Naive thymus-derived CD4-positive, alpha-beta T cell (primary cell): Measurements from ENCODE around the gene TCOF1. TPM values are rescaled to one million over a fixed set of nuclear protein-coding genes. Genes with fewer than 3 reads are reported as not detected.

Source experiments
- ATAC-seq: fragments of 150-1000 bp; cut with Tn5 transposase; 2 replicates; pipeline ENCODE4 v1.10.0; 2021; ENCODE audit warnings: mild to moderate bottlenecking, moderate library complexity
- CTCF ChIA-PET: fragments of 350-600 bp; sonication (Branson Sonifier 250); formaldehyde crosslinking; loops from one replicate; lab custom pipeline; 2021; ENCODE audit warnings: antibody characterized with exemption; lab: Charles Lee
- POLR2A ChIA-PET: fragments of 350-600 bp; sonication (Branson Sonifier 250); formaldehyde crosslinking; loops from one replicate; lab custom pipeline; 2021; ENCODE audit warnings: antibody characterized with exemption, inconsistent platforms; lab: Charles Lee
- DNase-seq, 9 donors: peaks; one replicate each; pipeline versions ENCODE4 v3.0.0 to v3.0.0-alpha.2; 2020 to 2022; ENCODE audit warnings: mixed read lengths in 1 of 9
- H3K27ac ChIP-seq: one replicate; pipeline ENCODE4 v1.7.0; 2013; ENCODE audit warnings: mild to moderate bottlenecking, low read depth, low read length, moderate library complexity
- H3K27me3 ChIP-seq, 2 donors: one replicate each; pipeline ENCODE4 v1.7.0; 2013; ENCODE audit warnings: low read length in 2 of 2, mild to moderate bottlenecking in 2 of 2, moderate library complexity in 2 of 2; ENCODE audit not compliant: control insufficient read depth in 2 of 2, insufficient read depth in 2 of 2
- H3K36me3 ChIP-seq, 3 experiments: 1 replicate in 2 of 3; 2 replicates in 1 of 3; pipeline ENCODE4 v1.7.0; 2013; ENCODE audit warnings: low read length in 3 of 3, mild to moderate bottlenecking in 3 of 3, moderate library complexity in 1 of 3; ENCODE audit not compliant: insufficient read depth in 3 of 3, control insufficient read depth in 2 of 3
- H3K4me1 ChIP-seq, 2 donors: one replicate each; pipeline ENCODE4 v1.7.0; 2013; ENCODE audit warnings: low read length in 2 of 2, mild to moderate bottlenecking in 2 of 2, moderate library complexity in 1 of 2; ENCODE audit not compliant: control insufficient read depth in 2 of 2, insufficient read depth in 2 of 2
- H3K4me3 ChIP-seq: 2 replicates; pipeline ENCODE4 v1.7.0; 2013; ENCODE audit warnings: mild to moderate bottlenecking, low read length
- H3K9me3 ChIP-seq, 3 experiments: 1 replicate in 2 of 3; 2 replicates in 1 of 3; pipeline ENCODE4 v1.7.0; 2013; ENCODE audit warnings: low read length in 3 of 3; ENCODE audit not compliant: control insufficient read depth in 2 of 3
- H3K27ac Mint-ChIP-seq, 9 donors: one replicate each; pipeline ENCODE4 v1.8.0; 2020 to 2022; ENCODE audit warnings: mixed read lengths in 9 of 9, mild to moderate bottlenecking in 8 of 9, moderate library complexity in 5 of 9, inconsistent platforms in 2 of 9
- H3K27me3 Mint-ChIP-seq, 5 donors: one replicate each; pipeline ENCODE4 v1.8.0; 2021 to 2022; ENCODE audit warnings: mixed read lengths in 5 of 5, mild to moderate bottlenecking in 1 of 5
- H3K36me3 Mint-ChIP-seq, 5 donors: one replicate each; pipeline ENCODE4 v1.8.0; 2020 to 2022; ENCODE audit warnings: mixed read lengths in 5 of 5, mild to moderate bottlenecking in 3 of 5, inconsistent platforms in 1 of 5
- H3K4me1 Mint-ChIP-seq, 7 donors: one replicate each; pipeline ENCODE4 v1.8.0; 2020 to 2022; ENCODE audit warnings: mixed read lengths in 7 of 7, mild to moderate bottlenecking in 3 of 7, inconsistent platforms in 1 of 7
- H3K4me3 Mint-ChIP-seq, 10 donors: one replicate each; pipeline ENCODE4 v1.8.0; 2020 to 2022; ENCODE audit warnings: mild to moderate bottlenecking in 10 of 10, mixed read lengths in 10 of 10, moderate library complexity in 6 of 10, inconsistent platforms in 2 of 10
- H3K9me3 Mint-ChIP-seq, 11 donors: one replicate each; pipeline ENCODE4 v1.8.0; 2020 to 2022; ENCODE audit warnings: mixed read lengths in 11 of 11, mild to moderate bottlenecking in 4 of 11, inconsistent platforms in 1 of 11, moderate library complexity in 1 of 11
- intact Hi-C, 2 donors: fragments of 100-400 bp; cut with micrococcal nuclease; formaldehyde crosslinking; loops; one replicate each; pipeline ENCODE4 v1.15.1; 2023
- polyA plus RNA-seq, 2 donors: library from polyadenylated mRNA; unstranded; fragments of 300-500 nt; fragmentation: Illumina TruSeq; gene quantifications; one replicate each; pipeline ENCODE4 v1.2.3, GENCODE V29; 2021
- total RNA-seq, 6 experiments: library from RNA in 5 of 6; stranded (reverse) in 5 of 6; gene quantifications; 1 replicate in 5 of 6; 2 replicates in 1 of 6; pipeline ENCODE4 v1.2.3 and lab custom pipeline; 2021 to 2026

The TCOF1 gene
- total and polyA plus RNA-seq, 7 experiments from 2014 or later = 3.9 to 60.0 (median 50.3) TPM

DNA sequence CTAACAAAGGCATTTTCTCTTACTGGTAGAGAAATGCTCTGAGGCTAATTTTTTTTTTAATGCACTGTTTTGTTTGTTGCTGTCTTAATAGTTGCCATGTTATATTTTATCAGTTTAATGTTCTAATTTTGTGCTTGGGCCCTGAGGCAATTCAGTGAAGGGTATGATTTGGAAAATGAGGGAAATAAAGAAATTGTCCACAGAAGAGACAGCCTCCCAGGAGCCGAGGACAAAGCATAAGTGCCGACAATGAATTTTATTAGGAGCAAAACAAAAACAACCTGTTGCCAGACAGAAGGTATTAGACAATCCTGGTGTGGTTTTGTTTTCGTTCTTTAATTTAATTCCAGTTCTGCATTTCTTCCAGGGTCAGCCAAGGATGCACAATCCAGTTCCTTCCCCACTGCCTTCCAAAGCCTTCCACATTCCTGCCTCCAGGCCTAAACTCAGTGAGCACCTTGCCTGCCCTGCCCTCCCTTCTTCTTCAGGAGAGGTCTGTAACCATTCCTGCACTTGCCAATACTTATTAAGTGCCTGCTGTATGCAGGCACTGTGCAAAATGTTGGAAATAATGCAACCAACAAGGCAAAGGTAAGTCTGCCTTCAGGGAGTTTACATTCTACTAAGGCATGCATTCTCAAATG lies 4.3 kb upstream of the TCOF1 start:
- Histone ChIP-seq H3K27ac (no peak overlapping the region), H3K4me1 (peaks cover 9 to 15% of the 10 kb centered on the region in 2 donors), H3K4me3 (no peak overlapping the region), H3K36me3 (no peaks in the 10 kb centered on the region), H3K27me3 (no peaks in the 10 kb centered on the region), H3K9me3 (no peaks in the 10 kb centered on the region)
- intact Hi-C loops = loop anchor here in 1 of 2 donors (5.0 to 10.0 kb wide), 2 partner anchors 136 to 1422 kb away; partner anchors contain the start of gene G3BP1
- ATAC-seq (no peak), DNase-seq (no peak)
- ChIA-PET POLR2A (no interaction called here), CTCF (no interaction called here)
- Mint-ChIP-seq H3K36me3 (no peaks in the 10 kb centered on the region), H3K9me3 (no peaks in the 10 kb centered on the region), H3K27ac (no peak overlapping the region), H3K27me3 (peaks cover 0 to 5% (median 0%) of the 10 kb centered on the region in 5 donors), H3K4me1 (peaks cover 15 to 32% (median 23%) of the 10 kb centered on the region in 7 donors), H3K4me3 (no peak overlapping the region)

DNA sequence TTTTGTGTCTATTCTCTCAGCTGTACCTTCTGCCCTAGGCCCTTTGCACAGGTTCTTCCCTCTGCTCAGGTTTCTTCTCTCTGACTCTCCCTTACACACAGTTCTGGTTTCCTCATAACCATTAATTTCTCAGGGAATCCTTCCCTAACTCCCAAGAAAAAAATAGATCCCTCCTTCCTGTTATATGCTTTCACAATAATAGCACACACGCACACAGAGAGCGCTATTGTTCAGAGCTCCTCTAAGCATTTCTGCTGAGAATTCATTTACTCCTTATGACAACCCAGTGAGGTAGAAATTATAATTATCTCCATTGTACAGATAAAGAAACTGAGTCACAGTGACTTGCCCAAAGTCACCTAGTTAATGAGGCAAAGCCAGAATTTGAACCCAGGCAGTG lies 1.7 kb upstream of the TCOF1 start:
- Mint-ChIP-seq H3K27ac (peak overlapping the region in 1 of 9 donors; percentile 63), H3K27me3 (peaks cover 0 to 5% (median 0%) of the 10 kb centered on the region in 5 donors), H3K36me3 (peaks cover 0 to 9% (median 7%) of the 10 kb centered on the region in 5 donors), H3K4me1 (peaks cover 32 to 47% (median 40%) of the 10 kb centered on the region in 7 donors), H3K4me3 (no peak overlapping the region), H3K9me3 (no peaks in the 10 kb centered on the region)
- ChIA-PET POLR2A (interaction anchor here (0.8 to 1.0 kb wide), 2 partner anchors 55 to 57 kb away, joined by 3 to 4 read pairs; partner anchors contain the start of gene CD74), CTCF (interaction anchor here (1.1 kb wide), 1 partner anchor 344 kb away, joined by 3 read pairs; no protein-coding TSS in a partner anchor)
- Histone ChIP-seq H3K4me1 (peaks cover 24 to 27% of the 10 kb centered on the region in 2 donors), H3K4me3 (no peak overlapping the region), H3K27ac (no peak overlapping the region), H3K36me3 (peaks cover 0 to 5% (median 0%) of the 10 kb centered on the region in 3 experiments), H3K9me3 (no peaks in the 10 kb centered on the region), H3K27me3 (no peaks in the 10 kb centered on the region)
- intact Hi-C loops = loop anchor here (2.0 to 10.0 kb wide), 9 partner anchors 393 to 1973 kb away; partner anchors contain the start of genes ATOX1 (in 1 of the 2), CSNK1A1 (in 1 of the 2), FBXO38 (in 1 of the 2) and G3BP1 (in 1 of the 2)
- DNase-seq (no peak), ATAC-seq (no peak)

DNA sequence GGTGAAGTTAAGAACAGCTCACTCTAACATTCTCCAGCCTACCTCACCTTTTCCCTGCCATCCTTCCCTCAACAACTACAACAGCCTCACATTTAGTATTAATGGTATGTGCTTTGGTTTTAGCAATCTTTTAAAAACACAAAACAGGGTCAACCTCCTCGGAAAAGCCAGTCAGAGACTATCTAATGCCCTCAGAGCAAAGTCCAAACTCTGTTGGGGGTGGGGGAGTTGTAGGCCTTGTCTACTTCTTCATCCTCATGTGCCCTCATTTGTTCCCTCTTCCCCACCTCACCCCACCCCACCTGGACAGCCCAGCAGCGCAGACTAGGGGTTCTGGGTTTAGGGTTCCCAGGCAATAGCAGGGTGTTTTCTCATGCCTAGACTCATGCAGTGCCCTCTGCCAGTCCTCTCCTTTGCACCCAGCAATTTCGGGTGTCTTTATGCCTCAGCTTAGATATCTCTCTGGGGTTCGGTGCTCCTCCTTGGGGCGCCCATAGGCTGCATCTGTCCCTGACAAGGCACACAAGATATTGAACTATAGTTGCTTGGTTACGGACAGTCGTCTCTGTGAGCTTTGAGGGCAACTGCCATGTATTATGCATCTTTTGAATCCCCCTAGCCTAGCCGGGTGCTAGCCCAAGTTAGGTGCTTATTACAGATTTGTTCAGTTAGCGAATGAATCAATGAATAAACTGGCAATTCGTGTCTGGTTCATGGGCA lies 762 bp upstream of the TCOF1 start:
- peak overlapping the region; percentile 62 for H3K4me3 ChIP-seq
- no peaks in the 10 kb centered on the region for H3K9me3 ChIP-seq
- ChIA-PET CTCF (interaction anchor here (0.8 to 1.1 kb wide), 2 partner anchors 13 to 343 kb away, joined by 3 read pairs; no protein-coding TSS in a partner anchor), POLR2A (interaction anchor here (1.0 to 1.8 kb wide), 2 partner anchors 56 to 93 kb away, joined by 4 to 7 read pairs; partner anchors contain the start of genes CD74 and RPS14)
- Mint-ChIP-seq H3K4me3 (peak overlapping the region; percentile 85 to 95 (median 91)), H3K4me1 (peaks cover 30 to 48% (median 40%) of the 10 kb centered on the region in 7 donors), H3K9me3 (no peaks in the 10 kb centered on the region), H3K27me3 (peaks cover 0 to 5% (median 0%) of the 10 kb centered on the region in 5 donors), H3K27ac (peak overlapping the region; percentile 81 to 97 (median 96)), H3K36me3 (peaks cover 5 to 13% (median 11%) of the 10 kb centered on the region in 5 donors)
- no peaks in the 10 kb centered on the region for H3K27me3 ChIP-seq
- intact Hi-C loops = loop anchor here (1.0 to 10.0 kb wide), 23 partner anchors 54 to 1974 kb away; partner anchors contain the start of genes CSNK1A1 (in 2 of the 2), G3BP1 (in 2 of the 2), HMGXB3 (in 2 of the 2) and RBM22 (in 2 of the 2)
- peaks cover 23 to 24% of the 10 kb centered on the region in 2 donors for H3K4me1 ChIP-seq
- DNase-seq (no peak), ATAC-seq (no peak)
- peaks cover 0 to 13% (median 4%) of the 10 kb centered on the region in 3 experiments for H3K36me3 ChIP-seq
- peak overlapping the region; percentile 81 for H3K27ac ChIP-seq

DNA sequence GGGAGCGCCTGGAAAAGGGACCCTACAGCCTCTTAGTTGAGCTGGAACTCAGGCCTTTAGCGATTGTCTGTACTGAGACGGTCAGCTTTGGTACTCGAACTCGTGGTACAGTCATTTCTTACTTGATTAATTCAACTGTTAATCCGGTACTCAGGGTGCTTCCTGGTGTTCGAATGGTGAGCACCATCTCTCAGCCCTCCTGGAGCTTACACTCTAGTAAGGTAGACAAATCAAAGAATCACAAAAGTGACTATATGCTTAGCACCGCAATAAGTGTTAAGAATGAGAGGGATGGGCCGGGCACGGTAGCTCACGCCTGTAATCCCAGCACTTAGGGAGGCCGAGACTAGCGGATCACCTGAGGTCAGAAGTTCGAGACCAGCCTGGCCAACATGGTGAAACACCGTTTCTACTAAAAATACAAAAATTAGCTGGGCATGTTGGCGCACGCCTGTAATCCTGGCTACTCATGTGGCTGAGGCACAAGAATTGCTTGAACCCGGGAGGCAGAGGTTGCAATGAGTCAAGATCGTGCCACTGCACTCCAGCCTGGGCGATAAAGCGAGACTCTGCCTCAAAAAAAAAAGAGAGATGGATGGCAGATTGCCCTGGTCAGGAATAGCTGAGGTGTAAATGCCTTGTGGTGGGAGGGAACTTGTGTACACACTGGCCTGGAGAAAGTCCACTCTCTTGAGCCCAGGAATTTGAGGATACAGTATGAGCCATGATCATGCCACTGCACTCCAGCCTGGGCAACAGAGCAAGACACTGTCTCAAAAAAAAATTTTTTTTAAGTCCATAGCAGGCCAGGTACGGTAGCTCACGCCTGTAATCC lies 981 bp downstream of the TCOF1 start:
- no peak for DNase-seq
- H3K36me3 Mint-ChIP-seq = peaks cover 12 to 31% (median 21%) of the 10 kb centered on the region in 5 donors
- no peaks in the 10 kb centered on the region for H3K9me3 Mint-ChIP-seq
- H3K27me3 ChIP-seq = no peaks in the 10 kb centered on the region
- ChIA-PET CTCF (interaction anchor here (0.7 kb wide), 1 partner anchor 844 kb away, joined by 4 read pairs; no protein-coding TSS in a partner anchor), POLR2A (interaction anchor here (0.6 to 1.8 kb wide), 3 partner anchors 19 to 91 kb away, joined by 3 to 7 read pairs (median 4); partner anchors contain the start of gene RPS14)
- peaks cover 5 to 31% (median 7%) of the 10 kb centered on the region in 3 experiments for H3K36me3 ChIP-seq
- H3K27ac Mint-ChIP-seq = peak overlapping the region; percentile 23 to 96 (median 85)
- ATAC-seq = no peak
- H3K9me3 ChIP-seq = no peaks in the 10 kb centered on the region
- peak overlapping the region; percentile 81 for H3K27ac ChIP-seq
- H3K27me3 Mint-ChIP-seq = peaks cover 0 to 2% (median 0%) of the 10 kb centered on the region in 5 donors
- peaks cover 23 to 24% of the 10 kb centered on the region in 2 donors for H3K4me1 ChIP-seq
- intact Hi-C loops = loop anchor here (5.0 to 10.0 kb wide), 7 partner anchors 396 to 1976 kb away; partner anchors contain the start of genes ATOX1 (in 1 of the 2), FBXO38 (in 1 of the 2), G3BP1 (in 1 of the 2) and PCYOX1L (in 1 of the 2)
- peak overlapping the region; percentile 85 to 95 (median 89) for H3K4me3 Mint-ChIP-seq
- peaks cover 37 to 61% (median 53%) of the 10 kb centered on the region in 7 donors for H3K4me1 Mint-ChIP-seq
- peak overlapping the region; percentile 62 for H3K4me3 ChIP-seq

DNA sequence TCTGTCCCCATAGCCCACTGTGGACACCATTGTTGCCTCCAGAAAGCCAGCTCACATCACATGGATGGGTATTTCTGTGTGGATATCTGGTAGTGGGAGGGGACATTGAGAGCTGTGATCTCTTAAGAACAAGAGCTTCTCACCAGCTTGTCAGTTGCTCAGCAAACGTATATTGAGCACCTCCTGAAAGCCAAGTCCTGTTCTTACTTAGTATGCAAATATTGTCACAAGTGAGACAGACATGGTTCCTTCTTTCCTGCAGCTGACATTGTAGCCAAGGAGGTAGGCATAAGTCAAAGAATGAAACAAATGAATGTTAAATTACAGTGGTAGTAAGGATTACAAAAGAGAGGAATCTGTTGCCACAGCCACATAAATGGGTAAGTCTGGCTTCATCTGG lies 3.8 kb downstream of the TCOF1 start:
- CTCF ChIA-PET = interaction anchor here (0.9 kb wide), 1 partner anchor 11 kb away, joined by 3 read pairs; no protein-coding TSS in a partner anchor
- Histone ChIP-seq H3K4me1 (peaks cover 23 to 24% of the 10 kb centered on the region in 2 donors), H3K27ac (no peak overlapping the region), H3K36me3 (peaks cover 7 to 58% (median 11%) of the 10 kb centered on the region in 3 experiments), H3K9me3 (no peaks in the 10 kb centered on the region), H3K27me3 (no peaks in the 10 kb centered on the region), H3K4me3 (no peak overlapping the region)
- peaks cover 0 to 2% (median 0%) of the 10 kb centered on the region in 5 donors for H3K27me3 Mint-ChIP-seq
- no peaks in the 10 kb centered on the region for H3K9me3 Mint-ChIP-seq
- H3K4me3 Mint-ChIP-seq = no peak overlapping the region
- H3K36me3 Mint-ChIP-seq = peaks cover 18 to 40% (median 29%) of the 10 kb centered on the region in 5 donors
- no peak for DNase-seq
- POLR2A ChIA-PET = interaction anchor here (2.2 to 2.8 kb wide), 2 partner anchors 49 to 88 kb away, joined by 7 to 9 read pairs; partner anchors contain the start of gene RPS14
- no peak for ATAC-seq
- H3K4me1 Mint-ChIP-seq = peaks cover 39 to 60% (median 53%) of the 10 kb centered on the region in 7 donors
- H3K27ac Mint-ChIP-seq = peak overlapping the region in 1 of 9 donors; percentile 82
- intact Hi-C loops = no loop called here
